ENCODE results near the gene SPTBN1.

The SPTBN1 gene

DNA sequence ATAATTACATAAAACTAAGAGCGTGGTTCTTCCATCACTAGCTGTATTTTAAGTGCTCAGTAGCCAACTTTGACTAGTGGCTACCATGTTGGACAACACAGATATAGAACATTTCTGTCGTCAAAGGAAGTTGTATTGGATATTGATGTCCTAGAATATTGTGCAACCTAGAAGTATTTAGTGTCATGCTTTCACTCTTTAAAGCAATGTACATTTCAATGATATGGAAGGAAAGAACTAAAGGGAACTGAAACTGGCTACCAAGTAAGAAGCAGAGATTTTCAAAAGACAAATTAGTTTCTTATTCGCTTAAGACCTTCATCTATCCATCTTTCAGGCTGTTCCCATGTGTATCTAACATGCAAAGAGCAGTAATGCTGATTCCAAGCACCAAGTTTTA, 182.0 kb downstream of the SPTBN1 start:
- DNase-seq: no peak

DNA sequence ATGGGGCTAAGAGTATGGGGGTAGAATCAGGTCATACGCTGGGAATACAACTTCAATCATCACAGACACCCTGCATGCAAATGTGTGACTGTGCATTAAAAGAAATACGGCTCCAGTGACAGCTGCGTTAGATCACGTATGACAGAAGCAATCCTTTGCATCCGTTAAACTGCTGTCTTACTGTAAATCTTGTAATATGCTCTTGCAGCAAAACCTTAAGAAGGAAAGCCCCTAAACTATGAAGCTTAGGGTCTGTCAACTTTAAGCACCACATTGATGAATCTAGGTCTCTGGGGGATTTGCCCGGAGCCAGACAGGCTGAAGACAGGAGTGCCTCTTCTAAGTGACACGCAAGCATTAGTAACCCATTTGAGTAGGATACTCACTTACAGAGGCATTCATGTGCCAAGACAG, 182.7 kb downstream of the SPTBN1 start:
- no peak for DNase-seq

DNA sequence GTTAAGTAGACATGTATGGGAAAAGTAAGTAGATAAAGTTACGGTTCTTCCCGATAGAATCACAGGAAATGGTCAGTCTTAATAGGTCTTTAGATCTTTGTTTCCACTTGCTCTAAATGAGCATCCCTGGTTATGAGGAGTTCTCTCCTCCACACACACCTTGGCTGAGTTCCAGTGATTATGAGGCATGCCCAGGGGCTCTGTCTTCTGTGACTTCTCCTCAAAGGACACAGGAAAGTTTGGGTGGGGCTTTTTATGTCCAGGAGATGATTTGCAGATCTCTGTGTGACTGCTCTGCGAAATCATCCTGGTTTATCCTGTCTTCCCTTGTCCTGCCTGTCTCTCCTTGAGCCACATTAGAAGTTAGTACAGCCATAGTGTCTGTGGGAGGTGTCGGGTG, 183.5 kb downstream of the SPTBN1 start:
- no peak for DNase-seq

DNA sequence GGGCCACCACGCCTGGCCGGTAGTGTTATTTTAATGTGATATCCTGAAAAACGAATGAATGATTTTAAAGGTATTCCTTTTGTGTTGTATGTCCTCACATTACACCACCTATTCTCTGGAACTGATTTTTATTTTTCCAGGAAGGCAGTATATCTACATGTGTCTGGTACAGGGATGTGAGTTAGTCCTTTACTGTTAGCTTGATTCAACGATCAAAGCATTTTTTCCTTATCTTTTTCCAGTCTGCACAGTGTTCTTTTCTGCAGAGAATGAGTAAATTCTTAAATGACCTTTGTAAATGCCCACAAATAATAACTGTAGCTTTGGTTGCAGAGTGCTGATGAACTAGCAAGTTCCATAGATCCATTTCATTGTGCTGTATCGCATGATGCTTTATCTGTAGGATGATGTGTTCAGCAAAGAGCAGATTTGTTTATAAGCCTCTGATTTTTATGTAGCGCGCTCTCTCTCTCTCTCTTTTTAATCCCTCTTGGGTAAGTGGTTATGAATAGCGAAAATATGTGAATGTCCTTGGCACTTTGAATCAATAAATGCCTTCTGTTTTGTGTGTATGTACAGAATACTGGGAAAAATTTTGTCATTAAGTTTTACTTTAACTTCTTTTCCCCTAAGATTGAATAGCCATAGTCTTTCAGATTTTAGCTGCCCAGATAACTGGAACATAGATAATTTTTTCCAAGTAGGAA, 184.9 kb downstream of the SPTBN1 start:
- no peak for DNase-seq

GRCh38 chr2:54641988-54642387, 185.9 kb downstream of the SPTBN1 start:
- DNase-seq: no peak

DNA sequence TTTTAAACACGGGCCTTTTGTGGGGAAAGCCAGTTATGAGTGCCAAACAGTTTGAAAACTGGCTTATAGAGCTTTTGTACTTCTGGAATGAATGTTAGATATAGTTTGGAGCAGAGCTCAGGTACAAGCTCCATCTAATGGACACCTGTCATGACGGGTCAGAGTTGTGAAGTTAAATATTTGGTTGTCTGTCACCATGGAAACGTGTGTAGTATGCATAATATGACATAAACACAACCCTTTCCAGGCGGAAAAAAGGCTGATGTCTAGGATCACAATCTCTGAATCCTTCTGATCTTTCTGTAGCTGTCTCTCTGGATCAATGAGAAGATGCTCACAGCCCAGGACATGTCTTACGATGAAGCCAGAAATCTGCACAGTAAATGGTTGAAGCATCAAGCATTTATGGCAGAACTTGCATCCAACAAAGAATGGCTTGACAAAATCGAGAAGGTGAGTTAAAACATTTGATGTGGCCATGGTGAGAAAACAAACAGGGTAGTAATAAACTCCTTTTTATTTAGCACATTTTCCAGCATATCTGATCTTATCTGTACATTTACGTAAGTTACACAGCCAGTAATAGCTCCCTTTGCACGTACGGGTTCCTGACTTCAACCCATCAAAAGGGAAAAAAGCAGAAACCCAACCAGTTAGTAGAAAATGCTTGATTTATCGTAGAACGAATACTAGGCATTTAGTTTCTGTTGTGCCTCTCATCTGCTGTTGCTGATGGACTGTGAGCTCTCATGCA, 186.7 kb downstream of the SPTBN1 start:
- no peak for DNase-seq

DNA sequence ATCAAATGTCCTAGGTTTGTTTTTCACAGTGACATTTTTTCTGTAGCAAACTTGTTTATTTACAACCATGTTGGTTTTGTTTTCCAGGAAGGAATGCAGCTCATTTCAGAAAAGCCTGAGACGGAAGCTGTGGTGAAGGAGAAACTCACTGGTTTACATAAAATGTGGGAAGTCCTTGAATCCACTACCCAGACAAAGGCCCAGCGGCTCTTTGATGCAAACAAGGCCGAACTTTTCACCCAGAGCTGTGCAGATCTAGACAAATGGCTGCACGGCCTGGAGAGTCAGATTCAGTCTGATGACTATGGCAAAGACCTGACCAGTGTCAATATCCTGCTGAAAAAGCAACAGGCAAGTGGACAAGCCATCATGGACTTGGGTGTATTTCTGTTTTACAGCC, 188.1 kb downstream of the SPTBN1 start:
- DNase-seq: no peak

DNA sequence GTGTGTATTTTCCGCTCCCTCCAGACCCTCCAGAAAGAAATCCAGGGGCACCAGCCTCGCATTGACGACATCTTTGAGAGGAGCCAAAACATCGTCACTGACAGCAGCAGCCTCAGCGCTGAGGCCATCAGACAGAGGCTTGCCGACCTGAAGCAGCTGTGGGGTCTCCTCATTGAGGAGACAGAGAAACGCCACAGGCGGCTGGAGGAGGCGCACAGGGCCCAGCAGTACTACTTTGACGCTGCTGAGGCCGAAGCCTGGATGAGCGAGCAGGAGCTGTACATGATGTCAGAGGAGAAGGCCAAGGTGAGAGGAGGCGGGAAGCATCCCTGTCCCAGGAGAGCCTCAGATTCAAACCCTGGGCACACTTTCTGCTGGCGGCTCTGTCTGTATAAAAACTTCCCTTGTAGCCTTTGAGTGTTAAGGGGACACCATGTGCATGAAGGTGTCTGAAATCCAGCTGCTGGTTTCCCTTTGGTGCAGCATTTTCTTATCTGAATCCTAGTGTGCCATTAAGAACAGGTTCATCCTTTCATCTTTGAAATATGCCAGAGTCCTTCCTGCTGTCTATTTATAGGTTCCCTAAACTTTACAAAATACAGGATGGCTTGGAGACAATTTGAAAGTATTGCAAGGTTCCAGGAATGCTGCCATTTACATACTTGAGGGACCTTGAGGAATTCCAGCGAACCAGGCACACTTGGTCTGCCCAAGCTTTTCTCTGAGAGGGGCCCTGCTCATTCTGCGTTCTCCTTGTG, 190.2 kb downstream of the SPTBN1 start:
- DNase-seq: no peak

GRCh38 chr2:54648256-54648655, 192.1 kb downstream of the SPTBN1 start:
- no peak for DNase-seq

- no peak for DNase-seq
Observed at GRCh38 chr2:54649191-54649590, 193.1 kb downstream of the SPTBN1 start.

- DNase-seq: no peak
Observed at GRCh38 chr2:54649633-54650032, 193.5 kb downstream of the SPTBN1 start.

DNA sequence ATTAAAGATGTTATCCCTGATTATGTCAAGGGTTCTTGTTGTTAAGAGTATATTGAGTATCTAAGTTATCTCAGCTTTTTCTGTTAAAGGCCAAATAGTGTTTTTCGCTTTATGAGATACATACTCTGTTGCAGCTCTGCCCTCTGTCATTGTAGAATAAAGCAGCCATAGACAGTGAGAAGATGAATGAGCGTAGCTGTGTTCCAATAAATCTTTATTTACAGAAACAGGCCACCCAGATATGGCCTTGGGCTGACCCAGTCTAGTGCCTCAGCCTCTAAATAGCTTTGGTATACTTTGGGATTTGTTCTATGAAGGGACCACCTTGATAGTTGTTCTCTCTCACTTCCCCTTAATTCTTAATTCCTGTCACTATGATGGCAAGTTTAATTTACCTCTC, 194.5 kb downstream of the SPTBN1 start:
- no peak for DNase-seq

DNA sequence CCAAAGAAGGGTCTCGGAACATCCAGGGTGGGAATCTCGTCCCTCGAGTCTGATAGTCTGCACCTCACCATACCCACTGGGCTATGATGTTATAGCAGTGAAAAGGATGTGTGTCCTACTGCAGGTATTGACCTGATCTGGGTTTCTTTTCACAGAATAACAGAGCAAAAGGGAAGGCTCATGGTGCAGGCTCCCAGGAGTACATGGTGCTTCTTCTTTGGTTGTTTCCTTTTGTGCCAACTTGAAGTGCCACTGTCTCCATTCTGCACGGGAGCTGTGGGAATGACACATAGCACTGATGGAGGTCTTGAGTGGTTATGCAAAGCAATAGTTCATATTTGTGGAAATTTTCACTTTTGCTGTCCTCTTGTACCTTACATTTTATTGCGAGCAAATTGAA, 195.2 kb downstream of the SPTBN1 start:
- DNase-seq: no peak

GRCh38 chr2:54652540-54652939, 196.4 kb downstream of the SPTBN1 start:
- no peak for DNase-seq

DNA sequence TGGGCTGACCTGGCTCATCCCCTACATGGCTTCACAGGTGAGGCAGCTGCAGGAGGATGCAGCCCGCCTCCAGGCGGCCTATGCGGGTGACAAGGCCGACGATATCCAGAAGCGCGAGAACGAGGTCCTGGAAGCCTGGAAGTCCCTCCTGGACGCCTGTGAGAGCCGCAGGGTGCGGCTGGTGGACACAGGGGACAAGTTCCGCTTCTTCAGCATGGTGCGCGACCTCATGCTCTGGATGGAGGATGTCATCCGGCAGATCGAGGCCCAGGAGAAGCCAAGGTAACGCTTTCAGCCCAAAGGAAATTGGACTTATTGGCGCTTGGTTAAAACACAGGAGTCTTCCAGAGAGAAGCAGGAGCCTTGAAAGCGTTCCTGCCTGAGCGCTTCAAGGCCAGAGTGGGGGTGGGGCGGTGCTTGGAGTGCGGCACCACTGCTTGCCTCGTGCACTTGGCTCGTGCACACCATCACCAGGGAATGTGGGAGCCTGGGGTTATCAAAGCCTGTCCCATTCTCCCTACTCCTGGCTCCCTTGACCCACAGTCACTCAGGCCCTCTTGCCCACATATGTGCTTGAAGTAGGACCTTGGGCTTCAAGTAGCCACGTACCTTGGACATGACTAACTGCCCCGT, 197.6 kb downstream of the SPTBN1 start:
- DNase-seq: no peak

DNA sequence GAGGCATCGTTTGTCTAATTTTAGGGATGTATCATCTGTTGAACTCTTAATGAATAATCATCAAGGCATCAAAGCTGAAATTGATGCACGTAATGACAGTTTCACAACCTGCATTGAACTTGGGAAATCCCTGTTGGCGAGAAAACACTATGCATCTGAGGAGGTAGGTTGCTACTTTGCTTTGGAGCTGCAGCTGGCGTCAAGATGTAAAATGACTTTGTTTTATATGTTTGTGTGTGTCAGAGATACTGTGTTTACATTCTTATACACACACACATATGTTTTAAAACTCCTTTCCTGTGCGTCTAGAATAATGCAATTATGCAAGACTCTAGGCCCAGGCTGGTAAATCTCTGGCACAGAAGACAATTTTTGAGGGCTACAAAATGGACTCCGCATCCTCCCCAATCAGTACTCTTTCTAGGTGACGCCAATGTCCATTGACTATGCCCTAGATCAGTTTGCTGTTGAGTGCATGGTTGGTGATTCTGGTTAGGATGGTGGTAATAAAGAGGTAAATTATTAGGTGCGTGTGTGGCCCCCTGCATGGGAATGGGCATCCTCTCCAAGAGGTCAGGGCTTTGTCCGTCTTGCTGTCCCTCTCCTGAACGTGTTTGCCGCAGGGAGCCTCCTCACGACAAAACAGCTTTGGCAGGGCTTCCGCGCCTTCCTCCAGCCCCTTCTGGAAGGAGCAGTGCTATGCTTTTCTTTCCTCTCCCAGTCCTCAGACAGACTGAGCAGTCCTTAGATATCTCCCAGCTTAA, 199.1 kb downstream of the SPTBN1 start:
- DNase-seq: no peak

DNA sequence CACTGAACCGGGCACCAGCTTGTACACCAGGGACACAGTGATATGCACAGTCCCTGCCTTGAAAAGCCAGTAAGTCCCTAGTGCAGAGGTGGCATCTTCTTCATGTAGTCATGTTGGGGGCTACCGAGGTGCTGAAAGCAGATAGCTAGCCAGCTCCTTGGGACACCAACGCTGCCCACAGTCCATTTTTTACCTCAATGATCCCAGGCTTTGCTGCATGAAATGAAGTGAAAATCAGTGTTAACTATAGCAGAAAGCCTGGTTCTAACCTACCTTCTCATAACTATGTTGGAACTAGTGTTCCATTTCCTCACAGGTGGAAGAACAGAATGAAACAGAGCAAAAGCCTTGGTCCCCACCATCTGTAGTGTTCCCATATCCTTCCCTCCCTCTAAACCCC, 200.7 kb downstream of the SPTBN1 start:
- DNase-seq: no peak

GRCh38 chr2:54657664-54658083, 201.5 kb downstream of the SPTBN1 start:
- peak; percentile 11 for DNase-seq

DNA sequence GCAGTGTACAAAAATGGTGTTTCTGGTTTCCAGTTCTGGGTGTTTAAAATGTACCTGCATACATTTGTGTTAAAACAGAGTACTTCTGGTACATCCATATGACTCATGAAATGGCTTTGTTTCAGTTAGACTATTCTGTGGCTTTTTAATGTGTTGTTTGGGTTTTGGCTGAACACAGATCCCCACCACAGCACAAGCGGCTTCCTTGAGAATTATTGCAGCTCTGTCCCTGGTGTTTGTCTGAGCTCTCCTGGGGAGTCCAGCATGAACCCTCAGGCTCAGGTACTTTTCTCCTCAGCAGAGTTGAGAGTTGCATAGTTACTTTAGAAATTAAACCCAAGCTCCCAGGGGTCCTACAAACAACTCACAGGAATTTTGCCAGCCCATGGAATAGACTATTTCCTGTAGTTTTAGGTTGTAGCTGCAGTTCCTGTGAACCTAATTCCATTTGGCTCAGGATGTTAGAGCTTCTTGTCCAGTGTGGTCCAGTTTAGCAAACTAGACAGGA, 202.5 kb downstream of the SPTBN1 start:
- no peak for DNase-seq

DNA sequence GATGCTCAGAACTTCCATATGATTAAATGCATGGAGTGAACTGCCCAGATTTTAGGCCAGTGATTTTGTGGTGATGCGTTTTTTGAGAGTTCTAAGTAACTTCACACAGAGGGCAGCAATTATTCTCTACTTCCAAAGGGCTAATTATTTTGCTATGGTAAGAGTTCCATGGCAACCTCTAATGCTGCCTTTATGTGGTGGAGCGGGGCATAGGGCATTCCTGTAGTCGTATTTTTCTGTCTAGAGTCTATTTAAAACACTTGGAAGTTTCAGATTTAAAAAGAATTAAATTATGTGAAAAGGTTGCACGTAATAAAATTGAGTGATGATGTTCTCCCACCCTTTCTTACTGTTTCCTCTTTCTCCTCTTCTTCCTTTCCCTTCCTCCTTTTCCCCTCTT, 203.4 kb downstream of the SPTBN1 start:
- DNase-seq: no peak

- DNase-seq: no peak
Observed at GRCh38 chr2:54660752-54661151, 204.6 kb downstream of the SPTBN1 start.

GRCh38 chr2:54663424-54664030, 207.4 kb downstream of the SPTBN1 start:
- DNase-seq: no peak
